Thoracic aorta (tissue), 2 donors: ENCODE data around the gene DOK1. TPM values are rescaled to one million over a fixed set of nuclear protein-coding genes. Genes with fewer than 3 reads are reported as not detected.

Experiments used
- ATAC-seq: fragments of 150-250 bp; one replicate; pipeline ENCODE4 v1.8.0; 2017; ENCODE audit warnings: low read depth; ENCODE audit not compliant: insufficient number of reproducible peaks, low FRiP score
- DNase-seq: peaks from one replicate; pipeline ENCODE4 v3.0.0-alpha.2; 2020; ENCODE audit warnings: low spot score
- H3K27ac ChIP-seq, 2 donors: fragments of 200-600 bp; sonication (generic); 1 replicate in 1 of 2; 2 replicates in 1 of 2; pipeline ENCODE4 v1.5.1; 2016; ENCODE audit warnings: mild to moderate bottlenecking in 2 of 2, moderate library complexity in 2 of 2
- H3K27me3 ChIP-seq: fragments of 200-600 bp; sonication (generic); replicated peaks from 2 replicates; pipeline ENCODE4 v1.6.0; 2016; ENCODE audit warnings: mild to moderate bottlenecking; ENCODE audit not compliant: insufficient read depth
- H3K36me3 ChIP-seq: fragments of 200-600 bp; sonication (generic); one replicate; pipeline ENCODE4 v1.5.1; 2016
- H3K4me1 ChIP-seq, 2 donors: fragments of 200-600 bp; sonication (generic); 1 replicate in 1 of 2; 2 replicates in 1 of 2; pipeline versions ENCODE4 v1.5.1 to v1.6.0; 2016; ENCODE audit warnings: low read depth in 2 of 2, mild to moderate bottlenecking in 1 of 2; ENCODE audit not compliant: control insufficient read depth in 1 of 2
- H3K4me3 ChIP-seq: fragments of 200-600 bp; sonication (generic); 2 replicates; pipeline ENCODE4 v1.5.1; 2016; ENCODE audit warnings: mild to moderate bottlenecking
- H3K9me3 ChIP-seq: fragments of 200-600 bp; sonication (generic); 2 replicates; pipeline ENCODE4 v1.5.1; 2016
- CTCF ChIP-seq: fragments of 200-600 bp; sonication (generic); IDR thresholded peaks from one replicate; pipeline ENCODE4 v1.5.1; 2019; ENCODE audit warnings: antibody characterized with exemption
- total RNA-seq, 2 donors: library from RNA; depleted of rRNA; stranded (reverse); fragments of >200 nt; gene quantifications; one replicate each; pipeline versions ENCODE4 v1.1.0 to v1.2.3, GENCODE V29; 2016

Gene DOK1
- total RNA-seq, 2 donors from 2014 or later = 17.6 to 23.1 TPM

- Histone ChIP-seq H3K27me3 (peaks cover 3% of the 10 kb centered on the region), H3K36me3 (peaks cover 19% of the 10 kb centered on the region), H3K9me3 (no peaks in the 10 kb centered on the region), H3K4me3 (no peak overlapping the region), H3K4me1 (peaks cover 8 to 13% of the 10 kb centered on the region in 2 donors), H3K27ac (no peak overlapping the region)
- ATAC-seq (no peak), DNase-seq (no peak)
- no peak for TF ChIP-seq CTCF
These were observed 30.5 kb upstream of the DOK1 start for GRCh38 chr2:74524005-74524404.

GRCh38 chr2:74524955-74525716, 29.4 kb upstream of the DOK1 start:
- Histone ChIP-seq H3K9me3 (no peaks in the 10 kb centered on the region), H3K4me3 (no peak overlapping the region), H3K27ac (no peak overlapping the region), H3K4me1 (peaks cover 8 to 14% of the 10 kb centered on the region in 2 donors), H3K27me3 (no peaks in the 10 kb centered on the region), H3K36me3 (peaks cover 19% of the 10 kb centered on the region)
- ATAC-seq = no peak
- no peak for TF ChIP-seq CTCF
- no peak for DNase-seq

- no peaks in the 10 kb centered on the region for H3K27me3 ChIP-seq
- DNase-seq (no peak), ATAC-seq (no peak)
- H3K4me3 ChIP-seq = no peak within 1 kb of the TSS
- peaks cover 19% of the 10 kb centered on the region for H3K36me3 ChIP-seq
- H3K27ac ChIP-seq = no peak within 1 kb of the TSS
- H3K4me1 ChIP-seq = peaks cover 11 to 19% of the 10 kb centered on the region in 2 donors
- no peak for TF ChIP-seq CTCF
- no peaks in the 10 kb centered on the region for H3K9me3 ChIP-seq
These were observed 28.5 kb upstream of the DOK1 start, which contains the start of gene DQX1 for GRCh38 chr2:74525717-74526648. Gene DQX1 (minus strand): TSS chr2:74526231. CDS start chr2:74525729, 502 bp downstream.

- TF ChIP-seq CTCF = no peak
- Histone ChIP-seq H3K36me3 (peaks cover 19% of the 10 kb centered on the region), H3K4me1 (peaks cover 14 to 27% of the 10 kb centered on the region in 2 donors), H3K27me3 (no peaks in the 10 kb centered on the region), H3K4me3 (no peak overlapping the region), H3K27ac (no peak overlapping the region), H3K9me3 (no peaks in the 10 kb centered on the region)
- DNase-seq (no peak), ATAC-seq (no peak)
These were observed 27.8 kb upstream of the DOK1 start for GRCh38 chr2:74526649-74527230.

GRCh38 chr2:74527741-74528140, 26.8 kb upstream of the DOK1 start:
- DNase-seq (no peak), ATAC-seq (no peak)
- TF ChIP-seq CTCF = no peak
- Histone ChIP-seq H3K36me3 (peaks cover 21% of the 10 kb centered on the region), H3K27me3 (no peaks in the 10 kb centered on the region), H3K9me3 (no peaks in the 10 kb centered on the region), H3K27ac (no peak overlapping the region), H3K4me1 (peaks cover 14 to 27% of the 10 kb centered on the region in 2 donors), H3K4me3 (no peak overlapping the region)
